Measurements from ENCODE around the gene PCDH9.

The PCDH9 gene

GRCh38 chr13:67062160-67062559 lies 168.0 kb downstream of the PCDH9 start:
- TF ChIP-seq CTCF (IDR thresholded peaks at IDR 0.05), result no peak

GRCh38 chr13:67061750-67062149 lies 168.4 kb downstream of the PCDH9 start:
- no peak for TF ChIP-seq CTCF (IDR thresholded peaks at IDR 0.05)

DNA sequence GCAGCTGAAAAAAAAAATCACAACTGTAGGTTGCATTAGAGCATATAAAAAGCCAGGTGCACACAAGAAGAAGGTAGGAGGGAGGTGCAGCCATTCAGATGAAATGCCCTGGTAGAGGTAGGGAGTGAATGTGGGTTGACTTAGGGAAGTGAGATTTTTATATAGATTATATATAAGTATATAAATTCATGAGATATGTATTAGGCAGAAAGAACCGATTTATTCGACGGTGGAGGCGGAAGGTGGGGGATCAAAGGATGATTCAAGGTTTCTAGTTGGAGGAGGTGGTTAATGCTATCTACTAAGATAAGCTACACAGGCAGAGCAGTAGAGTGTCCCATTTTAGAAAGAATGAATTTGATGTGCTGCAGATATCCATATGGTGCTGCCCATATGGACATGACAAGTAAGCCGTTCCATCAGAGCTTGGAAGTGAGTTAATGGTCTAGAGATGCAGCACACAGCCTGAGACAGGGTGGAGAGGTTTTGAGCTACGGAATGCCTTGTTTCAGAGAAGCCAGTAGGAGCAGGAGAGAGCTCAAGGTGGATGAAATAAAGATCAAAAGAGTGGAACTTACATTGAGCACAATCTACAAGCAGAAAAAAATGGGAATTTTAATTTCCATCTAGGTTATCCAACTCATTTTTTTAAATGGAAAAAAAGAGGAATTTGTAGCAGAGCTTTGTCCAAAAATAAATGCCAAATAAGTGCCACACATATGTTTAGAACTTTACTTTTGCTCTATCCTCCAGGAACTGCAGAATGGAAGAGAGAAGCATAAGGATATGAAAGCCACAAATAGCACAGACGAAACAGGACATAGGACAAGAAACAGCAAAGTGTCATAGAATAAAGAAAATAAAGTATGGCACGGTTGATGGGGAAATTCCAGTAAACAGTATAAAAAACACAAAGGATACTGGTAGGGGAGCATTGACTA lies 177.3 kb downstream of the PCDH9 start:
- no peak for TF ChIP-seq CTCF (IDR thresholded peaks at IDR 0.05)

- no peak for TF ChIP-seq CTCF (IDR thresholded peaks at IDR 0.05)
Observed at GRCh38 chr13:67049744-67050143, 180.4 kb downstream of the PCDH9 start.

DNA sequence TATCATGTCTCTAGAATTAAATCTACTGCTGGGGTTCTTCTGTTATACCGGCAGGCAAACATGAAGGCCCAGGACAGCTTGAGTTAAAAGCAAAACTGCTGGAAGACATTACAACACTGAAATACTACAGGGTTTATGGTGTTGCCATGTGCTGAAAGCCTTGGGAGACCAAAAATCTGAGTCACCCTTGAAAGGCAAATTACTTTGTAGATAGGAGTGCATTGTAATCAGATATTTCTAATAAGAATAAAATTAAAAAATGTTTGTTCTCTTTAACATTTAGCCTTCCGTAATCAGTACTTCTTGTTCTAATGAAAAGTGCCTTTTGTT lies 181.3 kb downstream of the PCDH9 start:
- TF ChIP-seq CTCF (IDR thresholded peaks at IDR 0.05), result no peak

GRCh38 chr13:67048084-67048820 lies 181.9 kb downstream of the PCDH9 start:
- TF ChIP-seq CTCF (IDR thresholded peaks at IDR 0.05), result no peak

DNA sequence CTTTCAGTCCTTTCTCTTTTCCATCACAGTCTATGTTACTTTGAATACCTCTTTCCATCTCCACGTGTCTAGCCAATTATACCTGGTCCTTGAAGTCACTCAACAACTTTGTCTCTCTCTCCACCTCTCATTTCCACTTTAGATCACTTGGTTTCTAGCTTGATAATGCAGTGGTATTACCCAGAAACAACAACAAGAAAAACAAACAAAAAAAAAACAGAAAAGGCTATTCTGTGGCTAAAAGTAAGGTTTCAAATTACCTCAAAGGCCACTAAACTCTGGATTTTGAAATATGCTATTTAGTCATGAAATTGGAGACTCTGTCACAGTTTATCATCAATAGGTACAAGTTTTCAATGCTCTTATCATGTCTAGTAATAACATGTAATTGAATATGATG lies 184.8 kb downstream of the PCDH9 start:
- no peak for TF ChIP-seq CTCF (IDR thresholded peaks at IDR 0.05)

Data from LNCAP (cell line).